Central memory CD8-positive, alpha-beta T cell (primary cell): ENCODE measurements around the gene ADCY5.

Experiments
- ATAC-seq: fragments of 150-1000 bp; cut with Tn5 transposase; replicated peaks from 2 replicates; pipeline ENCODE4 v1.10.0; 2022; ENCODE audit warnings: mild to moderate bottlenecking, moderate FRiP score, moderate number of reproducible peaks; ENCODE audit not compliant: poor library complexity, severe bottlenecking; ENCODE audit errors: extremely low read depth
- DNase-seq, 2 donors: peaks; one replicate each; pipeline ENCODE4 v3.0.0; 2021; ENCODE audit warnings: low spot score in 2 of 2
- H3K27ac Mint-ChIP-seq: one replicate; pipeline ENCODE4 v1.8.0; 2022; ENCODE audit warnings: low read depth, mild to moderate bottlenecking, moderate library complexity, mixed read lengths
- H3K27me3 Mint-ChIP-seq: one replicate; pipeline ENCODE4 v1.8.0; 2022; ENCODE audit warnings: mixed read lengths
- H3K36me3 Mint-ChIP-seq: one replicate; pipeline ENCODE4 v1.8.0; 2022; ENCODE audit warnings: mild to moderate bottlenecking, moderate library complexity, mixed read lengths; ENCODE audit not compliant: insufficient read depth
- H3K4me1 Mint-ChIP-seq: one replicate; pipeline ENCODE4 v1.8.0; 2022; ENCODE audit warnings: mixed read lengths
- H3K4me3 Mint-ChIP-seq: one replicate; pipeline ENCODE4 v1.8.0; 2022; ENCODE audit warnings: mild to moderate bottlenecking, moderate library complexity, mixed read lengths
- H3K9me3 Mint-ChIP-seq: one replicate; pipeline ENCODE4 v1.8.0; 2022; ENCODE audit warnings: mixed read lengths

The ADCY5 gene

DNA sequence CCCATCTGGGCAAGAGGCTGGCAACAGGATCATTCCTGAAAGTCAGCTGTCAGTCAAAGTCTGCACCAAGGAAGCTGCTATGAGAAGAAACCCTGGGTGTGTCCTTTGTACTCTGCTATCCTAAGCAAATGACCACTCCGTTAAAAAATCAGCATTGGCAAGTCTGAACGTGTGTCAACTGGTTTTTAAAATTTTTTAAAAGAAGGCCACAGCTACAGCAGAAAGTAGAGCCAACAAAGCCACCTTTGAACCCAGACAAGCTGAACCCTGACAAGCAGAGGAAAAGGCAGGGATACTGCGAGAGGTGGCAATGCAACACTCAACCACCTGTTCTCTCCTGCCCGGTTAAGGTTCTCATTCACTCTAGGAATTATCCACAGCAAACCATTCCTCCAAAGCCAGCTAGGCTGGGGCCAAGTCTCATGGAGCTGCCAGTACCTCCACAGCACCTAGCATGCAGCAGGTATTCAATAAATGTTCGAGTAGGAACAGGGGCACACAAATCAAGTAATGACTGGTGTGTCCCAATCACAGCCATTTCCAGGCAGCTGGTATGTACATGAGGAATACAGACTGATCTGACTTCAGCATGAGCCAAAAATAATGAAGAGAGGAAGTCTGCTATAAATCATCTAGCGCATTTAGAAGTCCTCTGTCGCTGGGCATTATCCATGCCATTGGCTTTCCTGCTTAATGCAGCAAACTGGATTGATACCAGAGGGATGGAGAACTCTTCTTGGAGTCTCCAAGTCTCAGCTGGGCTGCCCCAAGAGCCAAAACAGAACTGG, 76.0 kb downstream of the ADCY5 start:
- ATAC-seq, result no peak
- no peak overlapping the region for H3K27ac Mint-ChIP-seq
- no peaks in the 10 kb centered on the region for H3K36me3 Mint-ChIP-seq

DNA sequence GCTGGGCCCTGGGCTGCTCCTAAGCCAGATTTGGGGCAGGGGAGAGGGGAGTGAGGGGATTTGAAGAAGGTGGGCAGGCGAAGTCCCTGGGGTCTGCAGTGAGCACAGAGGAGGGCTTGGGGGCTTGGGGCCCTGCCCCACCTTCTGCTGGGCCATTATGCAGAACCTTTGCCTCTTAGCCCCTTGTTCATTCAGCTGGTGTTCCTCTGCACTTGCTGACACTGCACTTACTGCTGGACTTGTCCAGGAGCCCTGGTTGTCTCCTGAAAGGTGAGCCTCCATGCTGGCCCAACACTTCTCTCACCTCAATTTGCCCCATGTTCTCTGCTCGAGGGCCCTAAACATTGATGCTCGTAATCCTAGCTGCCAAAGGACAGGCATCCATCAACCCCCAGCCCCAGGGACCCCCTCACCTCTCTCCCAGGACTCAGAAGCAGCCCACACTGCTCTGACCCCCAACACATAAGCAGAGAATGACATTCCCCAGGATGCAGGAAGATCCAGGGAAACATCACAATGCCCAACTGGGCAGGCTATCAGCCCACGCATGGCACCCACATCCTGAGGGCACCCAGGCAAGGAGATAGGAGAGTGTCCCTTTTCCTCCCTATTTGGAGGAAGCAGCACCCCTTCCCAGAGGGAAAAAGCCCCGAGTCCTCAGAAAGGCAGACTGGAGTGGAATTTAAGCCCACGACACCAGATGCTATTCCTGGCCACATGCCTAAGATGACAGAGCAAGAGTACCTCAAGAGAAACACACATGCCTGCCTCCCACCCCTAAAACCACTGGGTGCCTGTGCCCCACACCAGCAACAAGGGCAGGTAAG, 76.8 kb downstream of the ADCY5 start:
- no peaks in the 10 kb centered on the region for H3K9me3 Mint-ChIP-seq
- no peaks in the 10 kb centered on the region for H3K4me1 Mint-ChIP-seq
- no peak overlapping the region for H3K4me3 Mint-ChIP-seq
- peaks cover 22% of the 10 kb centered on the region for H3K27me3 Mint-ChIP-seq
- no peak for ATAC-seq
- DNase-seq, result no peak
- H3K27ac Mint-ChIP-seq, result no peak overlapping the region
- no peaks in the 10 kb centered on the region for H3K36me3 Mint-ChIP-seq

More for the DNA sequence above, 76.0 kb downstream of the ADCY5 start:
- H3K4me3 Mint-ChIP-seq, result no peak overlapping the region
- no peaks in the 10 kb centered on the region for H3K4me1 Mint-ChIP-seq
- H3K9me3 Mint-ChIP-seq, result no peaks in the 10 kb centered on the region
- H3K27me3 Mint-ChIP-seq, result peaks cover 22% of the 10 kb centered on the region
- no peak for DNase-seq

DNA sequence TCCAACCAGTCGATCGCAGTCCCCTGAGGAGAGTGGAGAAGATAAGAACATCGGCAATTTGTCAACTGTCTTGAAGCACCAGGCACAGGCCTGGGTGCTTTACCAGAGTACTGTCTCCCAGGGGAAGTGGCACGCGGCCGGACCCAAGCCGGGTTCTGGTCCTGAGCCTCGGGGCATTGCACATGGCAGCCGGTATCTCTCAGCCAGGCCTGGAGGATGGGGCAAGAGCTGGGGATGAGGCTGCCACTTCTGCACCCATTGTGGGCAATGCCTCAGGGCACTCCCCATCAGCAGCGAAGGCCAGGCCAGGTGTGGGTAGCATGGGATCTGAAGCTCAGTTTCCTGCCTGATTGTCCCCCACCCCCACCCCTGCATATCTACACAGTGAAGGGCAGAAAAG, 77.5 kb downstream of the ADCY5 start:
- Mint-ChIP-seq H3K9me3 (no peaks in the 10 kb centered on the region), H3K27ac (no peak overlapping the region), H3K36me3 (no peaks in the 10 kb centered on the region), H3K4me3 (no peak overlapping the region), H3K27me3 (peaks cover 29% of the 10 kb centered on the region), H3K4me1 (no peaks in the 10 kb centered on the region)
- ATAC-seq (no peak), DNase-seq (no peak)

DNA sequence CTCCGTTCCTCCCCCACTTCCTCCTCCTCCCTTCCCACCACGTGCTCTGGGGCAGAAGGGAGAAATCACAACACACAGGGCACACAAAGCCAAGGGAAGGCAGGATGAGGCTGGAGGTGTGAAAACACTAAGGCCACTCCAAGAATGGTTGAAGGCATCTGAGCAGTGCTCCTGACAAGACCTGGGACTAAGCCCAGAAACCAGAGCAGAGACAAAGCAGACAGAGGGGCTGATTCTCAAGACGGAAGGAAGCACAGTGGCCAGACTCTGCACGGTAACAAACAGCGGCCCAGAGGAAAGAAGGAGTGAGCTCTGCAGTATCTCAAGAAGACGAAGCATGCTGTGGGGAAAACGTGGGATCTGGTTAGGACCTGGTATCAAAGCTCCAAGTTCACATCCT, 78.1 kb downstream of the ADCY5 start:
- no peaks in the 10 kb centered on the region for H3K4me1 Mint-ChIP-seq
- no peaks in the 10 kb centered on the region for H3K36me3 Mint-ChIP-seq
- no peak overlapping the region for H3K27ac Mint-ChIP-seq
- H3K27me3 Mint-ChIP-seq, result peaks cover 35% of the 10 kb centered on the region
- no peaks in the 10 kb centered on the region for H3K9me3 Mint-ChIP-seq
- ATAC-seq, result no peak
- H3K4me3 Mint-ChIP-seq, result no peak overlapping the region
- DNase-seq, result no peak

DNA sequence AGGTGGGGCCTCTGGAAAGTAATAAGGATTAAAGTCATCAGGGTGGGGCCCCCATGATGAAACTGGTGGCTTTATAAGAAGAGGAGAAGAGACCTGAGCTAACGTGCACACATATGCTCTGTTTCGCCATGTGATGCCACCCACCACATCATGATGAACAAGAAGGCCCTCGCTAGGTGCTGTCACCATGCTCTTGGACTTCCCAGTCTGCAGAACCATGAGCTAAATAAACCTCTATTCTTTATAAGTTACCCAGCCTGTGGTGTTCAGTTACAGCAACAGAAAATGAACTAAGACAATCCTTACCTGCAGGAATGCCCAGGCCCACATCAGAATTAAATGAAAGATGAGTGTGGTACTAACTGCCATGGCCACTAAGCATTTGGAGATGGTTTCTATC, 79.8 kb downstream of the ADCY5 start:
- ATAC-seq, result no peak
- Mint-ChIP-seq H3K4me1 (peaks cover 3% of the 10 kb centered on the region), H3K4me3 (no peak overlapping the region), H3K27me3 (peaks cover 38% of the 10 kb centered on the region), H3K36me3 (no peaks in the 10 kb centered on the region), H3K9me3 (no peaks in the 10 kb centered on the region), H3K27ac (no peak overlapping the region)
- DNase-seq, result no peak

DNA sequence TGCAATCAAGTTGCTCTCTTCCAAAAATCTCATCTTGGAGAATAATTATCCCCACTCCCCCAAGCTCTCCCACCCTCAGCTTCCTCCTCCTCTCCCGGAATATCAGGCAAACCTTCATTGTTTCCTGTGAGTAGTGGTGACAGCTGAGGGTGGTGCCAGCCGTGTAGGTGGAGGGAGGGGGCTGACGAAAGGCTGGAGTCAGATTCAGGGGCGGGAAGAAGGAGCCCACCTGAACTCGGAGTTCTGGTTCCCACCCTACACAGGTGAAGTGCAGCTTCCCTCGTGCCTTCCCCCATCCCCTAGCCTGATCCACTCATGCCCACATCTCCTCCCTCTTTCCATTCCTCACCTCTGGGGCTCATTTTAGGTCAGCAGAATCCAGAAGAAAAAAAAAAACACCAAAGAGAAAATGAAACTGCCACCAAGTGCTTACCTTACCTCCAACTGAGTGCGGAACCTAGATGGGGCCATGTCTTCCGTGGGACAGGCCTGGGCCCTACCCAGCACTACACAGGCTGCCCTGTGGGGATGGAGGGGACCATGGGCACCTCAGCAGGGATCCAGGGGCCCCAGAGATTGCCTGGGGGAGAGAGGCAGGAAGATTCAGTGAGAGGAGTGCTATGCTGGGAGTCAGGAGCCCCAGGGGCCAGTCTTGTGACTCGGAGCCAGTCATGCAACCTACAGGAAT, 81.3 kb downstream of the ADCY5 start:
- H3K36me3 Mint-ChIP-seq, result no peaks in the 10 kb centered on the region
- peaks cover 4% of the 10 kb centered on the region for H3K4me1 Mint-ChIP-seq
- no peak overlapping the region for H3K27ac Mint-ChIP-seq
- H3K27me3 Mint-ChIP-seq, result peaks cover 43% of the 10 kb centered on the region
- no peak overlapping the region for H3K4me3 Mint-ChIP-seq
- DNase-seq (no peak), ATAC-seq (no peak)
- H3K9me3 Mint-ChIP-seq, result no peaks in the 10 kb centered on the region

DNA sequence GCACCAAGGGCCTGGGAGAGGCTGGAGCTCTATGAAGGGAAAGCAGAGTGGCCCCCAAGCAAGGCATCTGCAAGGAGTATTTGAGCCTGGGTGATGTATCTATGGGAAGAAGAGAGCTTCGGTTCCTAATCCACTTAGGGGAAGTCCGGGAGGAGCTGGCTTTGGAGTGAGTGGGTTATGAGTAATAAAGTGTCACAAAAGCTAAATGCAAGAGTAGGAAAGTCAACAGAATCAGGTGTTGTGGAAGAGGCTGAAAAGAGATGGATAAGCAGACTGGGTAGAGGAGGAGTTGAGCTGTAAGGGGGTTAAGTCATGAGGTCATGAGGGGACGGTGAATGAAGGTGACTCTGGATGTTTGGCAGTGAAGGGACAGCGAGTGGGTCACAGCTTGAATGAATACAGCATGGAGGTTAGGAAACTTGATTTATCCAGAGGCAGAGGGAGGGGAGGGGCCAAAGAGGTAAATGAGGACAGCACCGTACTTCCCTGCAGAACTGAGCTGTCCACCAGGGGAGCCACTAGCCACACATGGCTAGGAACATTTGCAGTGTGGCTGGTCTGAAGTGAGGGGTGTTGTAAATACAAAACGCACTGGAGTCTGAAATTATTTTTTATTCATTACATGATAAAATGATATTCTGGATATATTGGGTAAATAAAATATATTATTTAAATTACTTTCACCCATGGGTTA, 83.3 kb downstream of the ADCY5 start:
- H3K9me3 Mint-ChIP-seq, result no peaks in the 10 kb centered on the region
- DNase-seq (no peak), ATAC-seq (no peak)
- no peak overlapping the region for H3K4me3 Mint-ChIP-seq
- H3K27ac Mint-ChIP-seq, result no peak overlapping the region
- H3K27me3 Mint-ChIP-seq, result peaks cover 35% of the 10 kb centered on the region
- H3K36me3 Mint-ChIP-seq, result no peaks in the 10 kb centered on the region
- H3K4me1 Mint-ChIP-seq, result peaks cover 4% of the 10 kb centered on the region

DNA sequence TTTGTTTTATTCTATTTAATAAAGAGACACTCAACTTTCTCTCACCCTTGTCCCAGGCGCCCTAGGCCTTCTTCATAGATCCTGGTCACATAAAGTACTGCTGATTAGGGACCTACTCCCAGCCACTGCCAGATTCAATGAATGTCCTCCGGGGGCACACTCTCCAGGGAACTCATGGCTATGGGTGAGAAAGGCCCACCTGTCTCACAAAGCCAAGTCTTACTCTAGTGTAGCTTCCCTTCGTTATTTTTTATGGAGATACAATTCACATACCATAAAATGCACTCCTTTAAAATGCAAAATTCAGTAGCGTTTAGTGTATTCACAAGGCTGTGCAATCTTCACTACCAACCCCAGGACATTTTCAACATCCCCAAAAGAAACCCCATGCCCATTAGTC, 87.8 kb downstream of the ADCY5 start:
- no peak overlapping the region for H3K4me3 Mint-ChIP-seq
- ATAC-seq, result no peak
- H3K4me1 Mint-ChIP-seq, result peaks cover 4% of the 10 kb centered on the region

DNA sequence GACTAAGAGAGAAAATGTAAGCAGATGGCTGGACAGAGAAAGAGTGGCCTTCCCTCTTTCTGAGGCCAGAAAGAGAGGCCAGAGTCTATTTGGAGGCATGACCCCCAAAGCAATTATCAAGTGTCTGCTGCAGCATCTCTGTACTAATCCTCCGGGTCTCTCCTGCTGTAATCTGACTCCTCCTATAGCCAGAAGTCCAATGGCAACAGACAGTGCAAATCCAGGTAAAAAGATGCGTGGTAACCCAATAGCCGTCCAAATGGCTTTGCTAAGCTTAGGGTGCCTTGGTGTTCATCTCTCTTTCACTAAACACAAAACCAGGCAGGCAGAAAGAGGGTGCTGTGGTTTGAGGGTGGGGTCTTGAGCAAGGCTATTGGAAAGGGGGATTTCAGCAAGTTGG, 91.6 kb downstream of the ADCY5 start:
- Mint-ChIP-seq H3K4me3 (no peak overlapping the region), H3K27me3 (peaks cover 31% of the 10 kb centered on the region), H3K27ac (no peak overlapping the region), H3K4me1 (no peaks in the 10 kb centered on the region), H3K36me3 (no peaks in the 10 kb centered on the region), H3K9me3 (no peaks in the 10 kb centered on the region)
- ATAC-seq (no peak), DNase-seq (no peak)

More for the DNA sequence above, 87.8 kb downstream of the ADCY5 start:
- Mint-ChIP-seq H3K36me3 (no peaks in the 10 kb centered on the region), H3K9me3 (no peaks in the 10 kb centered on the region), H3K27me3 (peaks cover 35% of the 10 kb centered on the region), H3K27ac (no peak overlapping the region)
- no peak for DNase-seq

DNA sequence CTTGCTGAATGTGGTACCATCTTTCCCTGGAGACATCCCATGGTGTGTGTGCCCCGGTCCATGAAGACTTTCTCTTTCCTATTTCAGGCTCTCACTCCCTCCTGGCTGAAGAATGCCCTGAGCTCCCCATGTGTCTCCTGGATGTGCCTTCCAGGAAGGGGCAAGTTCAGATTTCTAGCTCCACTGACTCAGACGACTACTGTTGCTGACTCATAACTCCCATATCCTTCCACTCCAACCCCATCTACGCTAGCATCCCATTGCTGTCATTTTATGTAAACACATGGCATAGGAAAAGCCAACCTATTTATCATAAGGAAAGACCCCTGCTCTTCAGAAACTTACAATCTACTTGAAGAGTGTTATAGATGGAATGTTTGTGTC, 95.0 kb downstream of the ADCY5 start:
- Mint-ChIP-seq H3K9me3 (no peaks in the 10 kb centered on the region), H3K4me3 (no peak overlapping the region), H3K4me1 (no peaks in the 10 kb centered on the region), H3K36me3 (peaks cover 2% of the 10 kb centered on the region), H3K27ac (no peak overlapping the region), H3K27me3 (peaks cover 44% of the 10 kb centered on the region)
- DNase-seq, result no peak
- no peak for ATAC-seq

DNA sequence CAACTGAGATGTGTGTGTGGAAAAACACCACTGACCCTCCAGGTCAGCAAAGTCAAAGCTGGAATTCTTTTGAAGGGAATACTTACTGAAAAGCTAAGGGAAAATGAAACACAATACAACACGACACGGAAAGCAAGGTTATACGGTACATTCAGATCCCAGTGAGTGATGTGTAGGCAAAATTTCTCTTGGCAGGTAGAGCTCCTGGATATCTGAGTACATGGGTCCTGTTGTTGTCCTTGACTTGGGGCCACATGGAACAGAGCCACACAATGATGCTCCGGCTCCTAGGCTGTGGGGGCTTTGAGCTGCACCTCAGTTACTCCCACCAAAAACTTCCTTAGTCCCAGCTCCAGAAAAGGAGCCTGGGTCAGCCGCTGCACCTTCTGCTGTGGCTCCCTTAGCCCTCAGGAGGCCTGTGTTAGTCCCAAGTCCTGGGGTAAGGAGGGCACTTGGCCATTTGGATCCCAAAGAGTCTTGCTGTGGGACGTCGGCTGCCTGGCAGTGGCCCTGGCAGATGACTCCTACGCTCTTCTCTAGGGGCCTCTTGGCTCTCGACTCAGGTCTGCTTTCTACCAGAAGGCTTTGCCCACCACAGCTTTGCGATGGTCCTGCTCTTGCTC, 95.6 kb downstream of the ADCY5 start:
- no peak for ATAC-seq
- no peak for DNase-seq
- H3K4me1 Mint-ChIP-seq, result no peaks in the 10 kb centered on the region
- peaks cover 49% of the 10 kb centered on the region for H3K27me3 Mint-ChIP-seq
- no peak overlapping the region for H3K27ac Mint-ChIP-seq
- H3K4me3 Mint-ChIP-seq, result no peak overlapping the region
- peaks cover 2% of the 10 kb centered on the region for H3K36me3 Mint-ChIP-seq
- H3K9me3 Mint-ChIP-seq, result no peaks in the 10 kb centered on the region

DNA sequence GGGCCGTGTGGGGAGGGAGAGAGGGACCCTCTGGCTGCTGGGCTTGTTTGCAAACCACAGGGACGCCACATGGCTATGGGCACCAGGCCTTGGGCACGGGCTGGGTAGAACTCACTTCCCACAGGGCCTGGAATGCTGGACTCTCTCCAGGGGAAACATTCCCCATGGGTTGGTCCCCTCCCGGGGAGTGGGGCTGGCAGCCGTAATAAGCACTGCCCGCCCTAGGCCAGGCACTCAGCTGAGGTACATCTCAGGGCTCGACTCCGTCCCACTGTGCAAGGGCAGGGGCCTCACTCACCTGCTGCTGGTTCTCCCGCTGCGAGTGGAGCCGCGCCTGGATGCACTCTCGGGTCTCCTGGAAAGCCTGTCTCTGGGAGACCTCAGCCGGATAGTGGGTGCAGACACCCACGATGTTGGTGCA, 96.7 kb downstream of the ADCY5 start:
- DNase-seq (no peak), ATAC-seq (no peak)
- peaks cover 4% of the 10 kb centered on the region for H3K4me1 Mint-ChIP-seq
- peaks cover 2% of the 10 kb centered on the region for H3K36me3 Mint-ChIP-seq
- H3K4me3 Mint-ChIP-seq, result no peak overlapping the region
- H3K27ac Mint-ChIP-seq, result no peak overlapping the region
- H3K27me3 Mint-ChIP-seq, result peaks cover 61% of the 10 kb centered on the region
- no peaks in the 10 kb centered on the region for H3K9me3 Mint-ChIP-seq
